ENCODE data around the gene FEN1. TPM values are rescaled to one million over a fixed set of nuclear protein-coding genes. Genes with fewer than 3 reads are reported as not detected.

The FEN1 gene
- total and polyA plus RNA-seq, 2 of the 13 experiments (the other 11 are each of a cell fraction or from before 2014, with no cell fraction given), result 12.4 to 102 TPM

DNA sequence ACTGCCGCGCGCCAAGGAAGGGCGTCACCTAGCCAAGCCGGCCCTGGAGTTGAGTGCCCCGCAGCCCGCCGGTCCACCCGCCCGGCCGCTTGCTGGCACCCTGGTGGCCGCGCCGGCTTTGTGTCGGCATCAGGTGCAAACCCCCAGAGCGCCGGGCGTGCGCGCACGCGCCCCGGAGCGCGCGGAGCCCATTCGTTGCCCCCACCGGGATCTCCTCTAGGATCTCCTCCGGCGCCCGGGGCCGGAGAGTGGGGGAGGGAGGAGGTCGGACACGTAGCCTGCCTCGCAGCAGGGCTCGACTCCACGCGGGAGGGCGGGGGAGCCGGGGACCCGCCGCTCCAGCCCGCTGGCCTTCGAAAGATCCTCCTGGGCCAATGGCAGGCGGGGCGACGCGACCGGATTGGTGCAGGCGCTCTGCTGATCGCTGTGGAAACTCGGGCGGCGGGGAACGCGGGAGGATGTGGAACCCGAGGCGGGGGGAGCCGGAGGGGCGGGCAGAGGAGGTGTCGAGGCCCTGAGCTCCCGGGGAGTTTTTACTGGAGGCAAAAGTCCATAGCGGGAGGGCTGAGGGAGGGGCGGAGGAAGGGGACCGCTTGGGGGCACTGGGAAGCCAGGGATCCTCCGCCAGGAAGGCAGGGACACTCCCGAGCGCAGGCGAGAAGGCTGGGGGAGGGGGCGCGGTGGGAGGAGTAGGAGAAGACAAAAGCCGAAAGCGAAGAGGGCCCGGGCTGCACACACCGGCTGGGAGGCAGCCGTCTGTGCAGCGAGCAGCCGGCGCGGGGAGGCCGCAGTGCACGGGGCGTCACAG is 35.1 kb downstream of the FEN1 start, which contains the start of gene FADS2 (continued):
- peak; percentile 77 for TF ChIP-seq RBFOX2 (IDR thresholded peaks at IDR 0.05; ENCODE audit: low read depth, low read length)
- TF ChIP-seq ZNF160 (CRISPR knock-in tag; IDR thresholded peaks at IDR 0.05), result no peak; the same call in 1 of the 2 replicates
- TF ChIP-seq, protein P1, sequence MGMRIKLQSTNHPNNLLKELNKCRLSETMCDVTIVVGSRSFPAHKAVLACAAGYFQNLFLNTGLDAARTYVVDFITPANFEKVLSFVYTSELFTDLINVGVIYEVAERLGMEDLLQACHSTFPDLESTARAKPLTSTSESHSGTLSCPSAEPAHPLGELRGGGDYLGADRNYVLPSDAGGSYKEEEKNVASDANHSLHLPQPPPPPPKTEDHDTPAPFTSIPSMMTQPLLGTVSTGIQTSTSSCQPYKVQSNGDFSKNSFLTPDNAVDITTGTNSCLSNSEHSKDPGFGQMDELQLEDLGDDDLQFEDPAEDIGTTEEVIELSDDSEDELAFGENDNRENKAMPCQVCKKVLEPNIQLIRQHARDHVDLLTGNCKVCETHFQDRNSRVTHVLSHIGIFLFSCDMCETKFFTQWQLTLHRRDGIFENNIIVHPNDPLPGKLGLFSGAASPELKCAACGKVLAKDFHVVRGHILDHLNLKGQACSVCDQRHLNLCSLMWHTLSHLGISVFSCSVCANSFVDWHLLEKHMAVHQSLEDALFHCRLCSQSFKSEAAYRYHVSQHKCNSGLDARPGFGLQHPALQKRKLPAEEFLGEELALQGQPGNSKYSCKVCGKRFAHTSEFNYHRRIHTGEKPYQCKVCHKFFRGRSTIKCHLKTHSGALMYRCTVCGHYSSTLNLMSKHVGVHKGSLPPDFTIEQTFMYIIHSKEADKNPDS (CRISPR knock-in tag; IDR thresholded peaks at IDR 0.05), result no peak
- no peak for TF ChIP-seq KLF9 (CRISPR knock-in tag; IDR thresholded peaks at IDR 0.05; ENCODE audit: low read depth)
- TF ChIP-seq ZNF619 (CRISPR knock-in tag; IDR thresholded peaks at IDR 0.05), result no peak
- no peak for TF ChIP-seq MLLT10 (CRISPR knock-in tag; IDR thresholded peaks at IDR 0.05)
- no peak for TF ChIP-seq ZNF577 (CRISPR knock-in tag; IDR thresholded peaks at IDR 0.05; ENCODE audit: borderline replicate concordance, low read depth)
- 0 out of 2 replicates have a peak, but pooled peaks have one; percentile 8 for TF ChIP-seq NCOA2 (CRISPR knock-in tag; IDR thresholded peaks at IDR 0.05)
- TF ChIP-seq, protein P2, sequence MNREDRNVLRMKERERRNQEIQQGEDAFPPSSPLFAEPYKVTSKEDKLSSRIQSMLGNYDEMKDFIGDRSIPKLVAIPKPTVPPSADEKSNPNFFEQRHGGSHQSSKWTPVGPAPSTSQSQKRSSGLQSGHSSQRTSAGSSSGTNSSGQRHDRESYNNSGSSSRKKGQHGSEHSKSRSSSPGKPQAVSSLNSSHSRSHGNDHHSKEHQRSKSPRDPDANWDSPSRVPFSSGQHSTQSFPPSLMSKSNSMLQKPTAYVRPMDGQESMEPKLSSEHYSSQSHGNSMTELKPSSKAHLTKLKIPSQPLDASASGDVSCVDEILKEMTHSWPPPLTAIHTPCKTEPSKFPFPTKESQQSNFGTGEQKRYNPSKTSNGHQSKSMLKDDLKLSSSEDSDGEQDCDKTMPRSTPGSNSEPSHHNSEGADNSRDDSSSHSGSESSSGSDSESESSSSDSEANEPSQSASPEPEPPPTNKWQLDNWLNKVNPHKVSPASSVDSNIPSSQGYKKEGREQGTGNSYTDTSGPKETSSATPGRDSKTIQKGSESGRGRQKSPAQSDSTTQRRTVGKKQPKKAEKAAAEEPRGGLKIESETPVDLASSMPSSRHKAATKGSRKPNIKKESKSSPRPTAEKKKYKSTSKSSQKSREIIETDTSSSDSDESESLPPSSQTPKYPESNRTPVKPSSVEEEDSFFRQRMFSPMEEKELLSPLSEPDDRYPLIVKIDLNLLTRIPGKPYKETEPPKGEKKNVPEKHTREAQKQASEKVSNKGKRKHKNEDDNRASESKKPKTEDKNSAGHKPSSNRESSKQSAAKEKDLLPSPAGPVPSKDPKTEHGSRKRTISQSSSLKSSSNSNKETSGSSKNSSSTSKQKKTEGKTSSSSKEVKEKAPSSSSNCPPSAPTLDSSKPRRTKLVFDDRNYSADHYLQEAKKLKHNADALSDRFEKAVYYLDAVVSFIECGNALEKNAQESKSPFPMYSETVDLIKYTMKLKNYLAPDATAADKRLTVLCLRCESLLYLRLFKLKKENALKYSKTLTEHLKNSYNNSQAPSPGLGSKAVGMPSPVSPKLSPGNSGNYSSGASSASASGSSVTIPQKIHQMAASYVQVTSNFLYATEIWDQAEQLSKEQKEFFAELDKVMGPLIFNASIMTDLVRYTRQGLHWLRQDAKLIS (CRISPR knock-in tag; IDR thresholded peaks at IDR 0.05), result no peak
- TF ChIP-seq SMARCE1 (IDR thresholded peaks at IDR 0.05; ENCODE audit: borderline replicate concordance), result no peak
- TF ChIP-seq, protein P3, sequence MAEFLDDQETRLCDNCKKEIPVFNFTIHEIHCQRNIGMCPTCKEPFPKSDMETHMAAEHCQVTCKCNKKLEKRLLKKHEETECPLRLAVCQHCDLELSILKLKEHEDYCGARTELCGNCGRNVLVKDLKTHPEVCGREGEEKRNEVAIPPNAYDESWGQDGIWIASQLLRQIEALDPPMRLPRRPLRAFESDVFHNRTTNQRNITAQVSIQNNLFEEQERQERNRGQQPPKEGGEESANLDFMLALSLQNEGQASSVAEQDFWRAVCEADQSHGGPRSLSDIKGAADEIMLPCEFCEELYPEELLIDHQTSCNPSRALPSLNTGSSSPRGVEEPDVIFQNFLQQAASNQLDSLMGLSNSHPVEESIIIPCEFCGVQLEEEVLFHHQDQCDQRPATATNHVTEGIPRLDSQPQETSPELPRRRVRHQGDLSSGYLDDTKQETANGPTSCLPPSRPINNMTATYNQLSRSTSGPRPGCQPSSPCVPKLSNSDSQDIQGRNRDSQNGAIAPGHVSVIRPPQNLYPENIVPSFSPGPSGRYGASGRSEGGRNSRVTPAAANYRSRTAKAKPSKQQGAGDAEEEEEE (CRISPR knock-in tag; IDR thresholded peaks at IDR 0.05; ENCODE audit: borderline replicate concordance), result no peak
- no peak for TF ChIP-seq MAFK (conservative IDR thresholded peaks at IDR 0.05 in 1 of 2, IDR thresholded peaks at IDR 0.05 in 1 of 2; ENCODE audit: low read length in 2 of 2)
- TF ChIP-seq ZNF782 (CRISPR knock-in tag; IDR thresholded peaks at IDR 0.05; ENCODE audit: borderline replicate concordance), result no peak
- no peak for TF ChIP-seq ZNF382 (CRISPR knock-in tag; IDR thresholded peaks at IDR 0.05; ENCODE audit: borderline replicate concordance)
- TF ChIP-seq TRIM24 (CRISPR knock-in tag; IDR thresholded peaks at IDR 0.05), result no peak
